Right cardiac atrium (tissue), 5 donors: ENCODE results near the gene ZC3H12C. TPM values are rescaled to one million over a fixed set of nuclear protein-coding genes. Genes with fewer than 3 reads are reported as not detected.

ENCODE experiments used
- ATAC-seq, 2 donors: fragments of 200-7000 bp; cut with Tn5 transposase; one replicate each; pipeline versions ENCODE4 v1.8.0 to v1.9.1; 2020; ENCODE audit warnings: moderate library complexity in 2 of 2, mild to moderate bottlenecking in 1 of 2
- DNase-seq, 3 donors: peaks; one replicate each; pipeline ENCODE4 v3.0.0-alpha.2; 2020
- H3K27ac ChIP-seq: one replicate; pipeline ENCODE4 v1.5.1; 2013; ENCODE audit warnings: mild to moderate bottlenecking, low read length, control low read depth, moderate library complexity
- H3K27me3 ChIP-seq: one replicate; pipeline ENCODE4 v1.6.1; 2013; ENCODE audit not compliant: control insufficient read depth, insufficient read depth
- H3K4me1 ChIP-seq: one replicate; pipeline ENCODE4 v1.6.1; 2013; ENCODE audit warnings: low read length; ENCODE audit not compliant: control insufficient read depth, insufficient read depth
- H3K4me3 ChIP-seq: one replicate; pipeline ENCODE4 v1.5.1; 2013; ENCODE audit warnings: low read length, control low read depth
- H3K9me3 ChIP-seq: one replicate; pipeline ENCODE4 v1.6.1; 2013; ENCODE audit warnings: low read length; ENCODE audit not compliant: control insufficient read depth
- WGBS: extraction: QIAGEN DNeasy Blood & Tissue Kit; methylation state at CpG from one replicate; pipeline ENCODE4 v1.1.7; 2013; 5-methylcytosine and 5-hydroxymethylcytosine counted together
- intact Hi-C, 4 donors: fragments of 100-400 bp; cut with DNase I; formaldehyde crosslinking; loops; one replicate each; pipeline versions ENCODE4 v1.11.0 to v1.14.0; 2022 to 2023
- long read RNA-seq, 4 donors: library from polyadenylated mRNA; unstranded; transcript quantifications; one replicate each; pipeline ENCODE4 v2.0.0, GENCODE V29; 2020 to 2021
- polyA plus RNA-seq: library from polyadenylated mRNA; stranded (reverse); fragments of 200-250 nt; gene quantifications from one replicate; pipeline ENCODE4 v1.2.3, GENCODE V29; 2013
- total RNA-seq, 4 donors: library from RNA; stranded (reverse); fragmentation: NEBNext Ultra II Directional; extraction: Animal tissue kit (Norgen Biotek cat#: 25700); gene quantifications; one replicate each; pipeline ENCODE4 v1.2.1, GENCODE V29; 2021
- donor health status: healthy with polysubstance abuse.
- donor health status: DM: no; HTN: yes; CAD: no.
- donor health status: DM: no; HTN: no; CAD: no.
- donor health status: DM: no; HTN: yes; CAD: no; lungs with severe emphysema.
- donor health status: DM: yes; HTN: yes; CAD: no.

The ZC3H12C gene
- total RNA-seq = 10 to 100 TPM; 13.6 to 17.2 (median 14.7) TPM
- 3.0 TPM for polyA plus RNA-seq
- long read RNA-seq, donor 1, full-length matches to known transcripts = 1 of 15 reads
- long read RNA-seq, donor 1, partial matches to known transcripts = 2 of 15 reads
- long read RNA-seq, donor 1, other reads (novel, unspliced or antisense) = 12 of 15 reads
- long read RNA-seq, donor 2, partial matches to known transcripts = 0 of 1 reads
- long read RNA-seq, donor 2, other reads (novel, unspliced or antisense) = 1 of 1 reads
- long read RNA-seq, donor 3, partial matches to known transcripts = 0 of 11 reads
- long read RNA-seq, donor 3, other reads (novel, unspliced or antisense) = 11 of 11 reads
- long read RNA-seq, donor 4, partial matches to known transcripts = 0 of 3 reads
- long read RNA-seq, donor 4, other reads (novel, unspliced or antisense) = 3 of 3 reads

DNA sequence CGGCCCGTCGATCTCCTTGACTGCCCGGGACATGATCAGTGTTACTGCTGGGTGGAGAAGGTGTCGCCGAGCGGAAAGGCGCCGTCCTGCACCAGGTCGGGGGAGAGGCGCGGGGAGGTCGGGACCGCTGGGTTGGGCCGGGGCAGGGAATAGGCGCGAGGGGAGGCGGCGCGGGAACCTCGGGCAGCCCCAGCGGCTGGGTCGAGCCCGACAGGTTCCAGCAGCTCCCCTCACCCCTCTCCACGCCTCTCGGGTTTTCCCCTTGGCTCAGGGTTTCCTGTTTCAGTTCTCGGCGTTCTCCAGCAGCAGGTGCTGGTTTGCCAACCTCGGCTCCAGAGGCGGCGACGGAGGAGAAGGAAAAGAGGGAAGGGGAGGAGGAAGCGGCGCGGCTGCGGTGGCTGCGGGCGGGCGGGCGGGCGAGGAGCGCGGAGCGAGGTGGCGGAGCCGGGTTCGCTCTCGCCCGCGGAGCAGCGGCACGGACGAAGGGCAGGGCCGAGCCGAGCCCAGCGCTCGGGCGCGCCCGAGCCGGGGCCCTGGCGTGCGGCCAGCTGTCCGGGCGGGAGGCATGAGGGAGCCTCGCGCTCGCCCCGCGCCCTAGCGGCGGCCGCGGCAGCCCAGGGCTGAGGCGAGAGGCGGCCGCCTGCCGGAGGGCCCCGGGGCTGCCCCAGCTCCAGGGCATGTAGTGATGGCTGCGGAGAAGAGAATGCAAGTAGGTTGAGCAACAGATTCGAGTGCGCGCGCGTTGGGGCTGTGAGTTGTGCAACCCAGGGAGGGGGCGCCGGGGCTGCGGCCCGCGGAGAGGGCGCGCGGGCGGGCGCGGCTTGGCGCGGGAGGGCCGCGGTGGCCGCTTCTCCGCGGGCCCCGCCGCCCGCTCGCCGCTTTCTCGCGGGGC lies at the start of gene ZC3H12C:
Gene ZC3H12C, plus strand, starts transcription at position 878 of the 892 bp plus-strand sequence. CDS start 20 bp downstream, outside the sequence.
- DNase-seq (peak; percentile 84 to 93 (median 93)), ATAC-seq (peak; percentile 86 to 93)
- WGBS = under 1% methylated on average over 110 of the region's 110 CpGs
- Histone ChIP-seq H3K4me1 (no peaks in the 10 kb centered on the region), H3K27me3 (no peaks in the 10 kb centered on the region), H3K9me3 (no peaks in the 10 kb centered on the region), H3K27ac (peak within 1 kb of the TSS; percentile 95), H3K4me3 (peak within 1 kb of the TSS; percentile 85)
- intact Hi-C loops = loop anchor here in 3 of 4 donors (5.0 to 10.0 kb wide), 3 partner anchors 138 to 145 kb away; no protein-coding TSS in a partner anchor

DNA sequence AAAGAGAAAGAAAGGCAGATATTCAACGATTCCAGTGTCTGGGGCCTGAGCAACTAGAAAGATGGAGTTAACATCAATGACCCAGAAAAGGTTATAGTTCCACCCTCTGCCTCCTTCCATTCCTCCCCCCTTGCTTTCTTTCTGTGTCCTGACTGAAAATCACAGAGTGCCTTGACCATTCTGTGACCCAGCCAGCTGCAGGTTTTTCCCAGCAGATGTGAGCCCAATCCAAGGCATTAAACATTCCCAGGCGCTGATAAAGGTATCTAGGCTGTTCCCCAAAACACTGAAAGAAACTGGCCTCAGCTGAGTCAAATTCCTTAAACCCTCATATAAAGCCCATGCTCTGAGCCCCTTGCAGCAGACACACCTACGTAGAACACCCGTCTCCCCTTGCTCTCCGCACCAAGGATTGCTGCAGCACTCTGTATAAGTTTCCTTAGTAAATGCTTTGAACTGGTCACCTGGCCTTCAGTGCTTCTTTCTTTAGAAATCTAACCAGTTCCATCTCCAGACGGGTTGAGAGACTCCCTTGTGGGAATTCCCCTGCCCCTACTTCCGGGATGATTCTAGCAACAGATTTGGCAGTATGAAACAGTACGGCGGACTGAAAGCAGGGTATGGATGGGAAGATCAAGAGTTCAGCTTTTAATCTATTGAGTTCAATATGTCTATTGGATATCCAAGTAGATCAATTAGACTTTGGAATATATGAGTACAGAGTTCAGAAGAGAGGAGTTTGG lies 48.8 kb upstream of the ZC3H12C start:
- Histone ChIP-seq H3K27me3 (no peaks in the 10 kb centered on the region), H3K9me3 (no peaks in the 10 kb centered on the region), H3K4me1 (no peaks in the 10 kb centered on the region), H3K27ac (no peak overlapping the region), H3K4me3 (no peak overlapping the region)
- ATAC-seq = no peak
- intact Hi-C loops = no loop called here
- no peak for DNase-seq
- WGBS = 80% methylated on average over 9 of the region's 9 CpGs

DNA sequence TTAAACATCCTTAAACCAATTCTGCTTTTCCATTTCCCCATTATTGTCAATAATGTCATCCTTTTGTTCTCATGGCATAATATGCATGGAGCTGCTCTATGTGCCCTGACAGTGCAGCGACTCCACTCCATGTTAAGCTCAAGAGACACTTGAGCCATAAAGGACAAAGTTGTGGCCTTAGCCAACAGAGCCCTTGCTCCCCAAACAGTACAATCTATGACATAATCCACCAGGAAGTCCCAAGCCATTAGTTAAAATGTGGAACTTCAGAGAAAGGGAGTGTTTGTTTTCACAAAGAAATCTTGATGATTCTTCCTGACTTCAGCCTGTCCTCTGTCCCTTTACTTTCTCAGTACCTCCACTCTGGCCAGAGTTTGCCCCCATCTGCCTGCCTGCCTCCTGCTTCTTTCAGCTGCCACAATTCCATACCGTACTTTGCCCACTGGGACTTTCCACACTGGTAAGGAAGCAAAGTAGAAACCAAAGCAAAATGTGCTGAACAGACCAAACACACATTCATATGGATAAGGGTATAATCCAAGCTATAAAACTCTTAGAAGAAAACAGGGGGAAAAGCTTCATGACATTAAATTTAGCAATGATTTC lies 46.3 kb upstream of the ZC3H12C start:
- Histone ChIP-seq H3K4me3 (no peak overlapping the region), H3K27me3 (no peaks in the 10 kb centered on the region), H3K4me1 (no peaks in the 10 kb centered on the region), H3K27ac (no peak overlapping the region), H3K9me3 (no peaks in the 10 kb centered on the region)
- ATAC-seq (no peak), DNase-seq (no peak)
- 86% methylated on average over 2 of the region's 2 CpGs for WGBS
- intact Hi-C loops = no loop called here

DNA sequence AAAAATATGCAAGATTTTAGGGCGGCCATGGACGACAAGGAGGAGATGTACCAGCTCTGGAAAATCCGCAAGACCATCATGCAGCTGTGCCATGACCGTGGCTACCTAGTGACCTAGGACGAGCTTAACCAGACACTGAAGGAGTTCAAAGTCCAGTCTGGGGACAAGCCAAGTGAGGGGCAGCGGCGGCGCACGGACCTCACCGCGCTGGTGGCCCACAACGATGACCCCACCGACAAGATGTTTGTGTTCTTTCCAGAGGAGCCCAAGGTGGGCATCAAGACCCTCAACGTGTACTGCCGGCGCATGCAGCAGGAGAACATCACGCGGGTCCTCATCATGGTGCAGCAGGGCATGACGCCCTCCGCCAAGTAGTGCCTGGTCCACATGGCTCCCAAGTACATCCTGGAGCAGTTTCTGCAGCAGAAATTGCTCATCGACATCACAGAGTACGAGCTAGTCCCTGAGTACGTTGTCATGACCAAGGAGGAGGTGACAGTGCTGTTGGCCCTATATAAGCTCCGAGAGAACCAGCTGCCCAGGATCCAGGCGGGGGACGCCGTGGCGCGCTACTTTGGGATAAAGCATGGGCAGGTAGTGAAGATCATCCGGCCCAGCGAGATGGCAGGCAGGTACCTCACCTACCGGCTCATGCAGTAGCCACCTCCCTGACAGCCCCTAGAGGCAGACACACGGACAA lies 43.5 kb upstream of the ZC3H12C start:
- intact Hi-C loops = no loop called here
- Histone ChIP-seq H3K9me3 (no peaks in the 10 kb centered on the region), H3K27ac (no peak overlapping the region), H3K4me3 (no peak overlapping the region), H3K27me3 (no peaks in the 10 kb centered on the region), H3K4me1 (no peaks in the 10 kb centered on the region)
- 96% methylated on average over 33 of the region's 33 CpGs for WGBS
- ATAC-seq (no peak), DNase-seq (no peak)

DNA sequence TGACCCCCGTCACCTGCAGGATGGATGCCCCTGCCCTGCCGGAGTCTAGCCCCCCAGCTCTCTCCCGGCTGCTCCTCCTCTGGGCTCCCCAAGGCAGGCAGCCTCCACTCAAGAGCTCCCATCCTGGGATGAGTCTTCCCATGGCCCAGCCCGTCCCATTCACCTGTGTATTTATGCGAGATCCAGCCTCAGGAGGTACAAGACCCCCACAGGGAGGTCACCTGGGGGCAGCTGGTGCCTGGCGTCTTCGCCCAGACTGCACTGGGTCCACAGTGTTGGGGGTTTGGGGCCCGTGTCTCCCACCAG lies 43.0 kb upstream of the ZC3H12C start:
- no peak for DNase-seq
- H3K9me3 ChIP-seq = no peaks in the 10 kb centered on the region
- H3K27me3 ChIP-seq = no peaks in the 10 kb centered on the region
- ATAC-seq = peak in 1 of 2 donors; percentile 33
- H3K27ac ChIP-seq = no peak overlapping the region
- no peak overlapping the region for H3K4me3 ChIP-seq
- intact Hi-C loops = no loop called here
- WGBS = 93% methylated on average over 8 of the region's 8 CpGs
- no peaks in the 10 kb centered on the region for H3K4me1 ChIP-seq

DNA sequence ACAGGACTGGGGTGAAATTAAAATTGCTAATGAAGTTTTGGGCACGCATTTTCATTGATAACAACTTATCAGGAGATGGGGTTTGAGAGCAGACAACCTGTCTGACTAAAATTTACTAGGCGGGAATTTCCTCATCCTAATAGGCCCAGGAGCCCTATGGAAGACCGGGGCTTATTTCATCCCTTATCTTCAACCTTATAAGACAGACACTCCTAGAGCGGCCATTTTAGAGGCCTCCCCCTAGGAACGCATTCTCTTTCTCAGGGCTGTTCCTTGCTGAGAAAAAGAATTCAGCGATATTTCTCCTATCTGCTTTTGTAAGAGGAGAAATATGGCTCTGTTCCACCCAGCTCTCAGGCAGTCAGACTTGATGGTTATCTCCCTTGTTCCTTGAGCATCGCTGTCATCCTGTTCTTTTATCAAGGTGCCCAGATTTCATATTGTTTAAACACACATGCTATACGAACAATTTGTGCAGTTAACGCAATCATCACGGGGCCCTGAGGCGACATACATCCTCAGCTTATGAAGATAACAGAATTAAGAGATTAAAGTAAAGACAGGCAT lies 39.3 kb upstream of the ZC3H12C start:
- WGBS = 94% methylated on average over 11 of the region's 11 CpGs
- no peaks in the 10 kb centered on the region for H3K4me1 ChIP-seq
- intact Hi-C loops = no loop called here
- DNase-seq (no peak), ATAC-seq (no peak)
- no peak overlapping the region for H3K4me3 ChIP-seq
- no peaks in the 10 kb centered on the region for H3K27me3 ChIP-seq
- no peaks in the 10 kb centered on the region for H3K9me3 ChIP-seq
- H3K27ac ChIP-seq = no peak overlapping the region

DNA sequence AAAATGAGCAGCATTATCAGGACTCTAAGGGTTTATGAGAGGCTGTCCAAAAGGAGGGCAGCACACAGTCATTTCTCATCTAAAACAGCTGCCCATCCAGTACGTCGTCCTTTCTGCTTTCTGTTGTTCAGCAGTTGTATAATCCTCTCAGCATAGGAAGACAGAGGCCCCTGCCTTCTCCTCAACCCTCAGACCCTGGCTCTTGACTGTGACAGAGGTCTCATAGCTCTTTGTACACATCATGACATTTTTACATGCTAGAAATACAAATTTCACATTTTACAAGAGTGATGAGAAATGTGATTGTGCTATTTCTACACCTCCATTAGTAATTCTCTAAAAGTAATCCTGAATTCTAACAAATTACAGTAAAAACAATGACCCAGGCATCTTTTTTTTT lies 36.2 kb upstream of the ZC3H12C start:
- WGBS = 73% methylated on average over 2 of the region's 2 CpGs
- intact Hi-C loops = no loop called here
- ATAC-seq = no peak

DNA sequence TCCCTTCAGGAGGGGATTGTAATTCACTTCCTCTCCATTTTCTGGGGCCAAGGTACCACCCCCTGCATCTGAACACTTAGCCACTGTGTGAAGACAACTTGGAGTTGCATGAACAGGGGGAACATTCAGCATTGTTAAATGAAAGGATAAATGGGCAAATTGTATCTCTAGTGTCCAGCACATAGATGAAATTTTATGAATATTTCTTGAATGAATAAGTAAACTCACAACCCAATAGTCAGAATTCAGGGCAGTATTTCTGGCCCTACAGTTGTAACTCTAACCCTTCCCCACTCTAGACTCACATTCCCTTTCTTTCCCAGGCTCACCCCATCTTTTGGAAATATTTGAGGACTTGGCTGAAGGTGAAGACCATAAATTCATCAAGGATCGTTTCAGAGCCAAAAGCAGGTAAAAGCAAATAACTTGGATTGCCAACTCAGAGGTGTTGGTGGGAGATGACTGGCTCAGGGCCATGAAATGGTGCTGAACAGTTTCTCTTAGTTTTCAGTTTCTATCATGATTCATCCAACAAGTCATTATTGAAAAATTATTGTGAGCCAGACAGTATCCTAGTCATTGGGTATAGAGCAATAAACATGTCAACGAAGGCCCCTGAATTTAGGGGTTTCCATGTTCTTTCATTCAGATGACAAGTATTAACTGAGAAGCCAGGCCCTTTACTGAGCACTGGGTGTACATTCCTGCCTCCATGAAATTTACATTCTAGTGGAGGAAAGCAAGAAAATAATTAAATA lies 33.3 kb upstream of the ZC3H12C start:
- H3K4me3 ChIP-seq = no peak overlapping the region
- no peak overlapping the region for H3K27ac ChIP-seq
- no peaks in the 10 kb centered on the region for H3K4me1 ChIP-seq
- ATAC-seq (no peak), DNase-seq (no peak)
- H3K9me3 ChIP-seq = no peaks in the 10 kb centered on the region
- H3K27me3 ChIP-seq = no peaks in the 10 kb centered on the region
- WGBS = 81% methylated on average over 2 of the region's 2 CpGs
- intact Hi-C loops = no loop called here

More for the DNA sequence above, 36.2 kb upstream of the ZC3H12C start:
- no peaks in the 10 kb centered on the region for H3K27me3 ChIP-seq
- H3K27ac ChIP-seq = no peak overlapping the region
- no peaks in the 10 kb centered on the region for H3K4me1 ChIP-seq
- no peaks in the 10 kb centered on the region for H3K9me3 ChIP-seq
- no peak overlapping the region for H3K4me3 ChIP-seq
- DNase-seq = no peak

DNA sequence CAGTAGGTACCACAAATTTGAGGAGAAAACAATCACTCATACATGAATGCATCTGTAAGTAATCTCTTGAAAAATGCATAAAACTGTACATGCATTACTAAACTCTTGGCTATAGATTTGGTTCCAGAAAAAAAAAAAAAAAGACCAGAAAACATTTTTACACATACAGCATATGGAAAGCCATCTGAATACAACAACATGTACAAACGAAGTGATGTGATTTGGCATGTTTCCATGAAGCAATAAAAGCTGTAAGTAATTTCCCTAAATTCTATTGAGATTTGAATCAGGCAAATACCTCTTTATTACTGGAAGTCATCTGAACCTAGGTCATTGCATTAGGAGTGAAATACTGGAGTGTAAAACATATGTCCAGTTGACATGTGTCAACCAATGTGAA lies 31.9 kb upstream of the ZC3H12C start:
- Histone ChIP-seq H3K4me3 (no peak overlapping the region), H3K27me3 (no peaks in the 10 kb centered on the region), H3K27ac (no peak overlapping the region), H3K9me3 (no peaks in the 10 kb centered on the region), H3K4me1 (no peaks in the 10 kb centered on the region)
- DNase-seq (no peak), ATAC-seq (no peak)
- intact Hi-C loops = no loop called here
- 81% methylated on average over 1 of the region's 1 CpG for WGBS
